ENCODE data around the gene CASP9.
"Not testable (repeated sequence)": the region's sequence is repeated elsewhere in the genome, so short reads cannot be mapped to it uniquely, and the experiment has no call there.

- not testable (repeated sequence) for TF ChIP-seq CTCF (IDR thresholded peaks at IDR 0.05); ZFX (IDR thresholded peaks at IDR 0.05; ENCODE audit: borderline replicate concordance)
Observed at GRCh38 chr1:15482983-15483543, 41.0 kb downstream of the CASP9 start.
